Panc1 (cell line): ENCODE results near the gene RBM47. TPM values are rescaled to one million over a fixed set of nuclear protein-coding genes. Genes with fewer than 3 reads are reported as not detected.

ENCODE experiments used
- ATAC-seq: fragments of 200-7000 bp; cut with Tn5 transposase; 2 replicates; pipeline ENCODE4 v1.9.1; 2020; ENCODE audit warnings: mild to moderate bottlenecking, moderate library complexity
- BruUV-seq: library from RNA; stranded (reverse); fragments of 400-500 nt; replicated peaks from 2 replicates; lab custom pipeline; 2021; lab: Mats Ljungman, UMichigan
- CTCF ChIA-PET: fragments of 300-600 bp; sonication (Branson Sonifier 250); formaldehyde crosslinking; loops from one replicate; lab custom pipeline; 2022; ENCODE audit warnings: antibody characterized with exemption; lab: Charles Lee
- POLR2A ChIA-PET: fragments of 300-600 bp; sonication (Branson Sonifier 250); formaldehyde crosslinking; loops from one replicate; lab custom pipeline; 2022; ENCODE audit warnings: antibody characterized with exemption; lab: Charles Lee
- DNase-seq: peaks from one replicate; pipeline ENCODE4 v3.0.0-alpha.2; 2010; ENCODE audit warnings: low read depth, low spot score
- H3K27ac ChIP-seq: 2 replicates; pipeline ENCODE4 v1.5.1; 2011; ENCODE audit warnings: mild to moderate bottlenecking, low read length, inconsistent platforms
- H3K27me3 ChIP-seq: fragments of 200-500 bp; sonication (Bioruptor generic); 2 replicates; pipeline ENCODE4 v1.6.0; 2014; ENCODE audit warnings: low read length, inconsistent platforms; ENCODE audit not compliant: control insufficient read depth, insufficient read depth
- H3K36me3 ChIP-seq: fragments of 200-500 bp; sonication (Bioruptor generic); 2 replicates; pipeline ENCODE4 v1.5.1; 2014; ENCODE audit warnings: inconsistent platforms, mild to moderate bottlenecking, low read length, moderate library complexity; ENCODE audit not compliant: control insufficient read depth, insufficient read depth
- H3K4me1 ChIP-seq: 2 replicates; pipeline ENCODE4 v1.5.1; 2011; ENCODE audit warnings: inconsistent platforms, mild to moderate bottlenecking, low read length, moderate library complexity; ENCODE audit not compliant: control insufficient read depth, insufficient read depth
- H3K4me3 ChIP-seq, 2 experiments: 2 replicates each; pipeline ENCODE4 v1.5.1; 2011 to 2012; ENCODE audit warnings: low read depth in 2 of 2, low read length in 2 of 2, mild to moderate bottlenecking in 2 of 2, inconsistent platforms in 1 of 2, moderate library complexity in 1 of 2
- H3K9me3 ChIP-seq: fragments of 200-500 bp; sonication (Bioruptor generic); 2 replicates; pipeline ENCODE4 v1.5.1; 2014; ENCODE audit warnings: low read depth, mild to moderate bottlenecking, inconsistent platforms, low read length, moderate library complexity; ENCODE audit not compliant: control insufficient read depth, insufficient read depth
- CTCF ChIP-seq: fragments of 450-650 bp; IDR thresholded peaks from 2 replicates; pipeline ENCODE4 v1.5.1; 2017; ENCODE audit warnings: mild to moderate bottlenecking
- POLR2AphosphoS5 ChIP-seq: IDR thresholded peaks from 2 replicates; pipeline ENCODE4 v1.6.1; 2012; ENCODE audit warnings: mild to moderate bottlenecking, low read depth, low read length, moderate library complexity
- REST ChIP-seq, 2 experiments: IDR thresholded peaks; 2 replicates each; pipeline ENCODE4 v1.6.1; 2011 to 2012; ENCODE audit warnings: low read depth in 2 of 2, control low read depth in 1 of 2, low read length in 1 of 2, mild to moderate bottlenecking in 1 of 2, moderate library complexity in 1 of 2; ENCODE audit not compliant: insufficient read depth in 1 of 2
- SIN3A ChIP-seq: IDR thresholded peaks from 2 replicates; pipeline ENCODE4 v1.6.1; 2012; ENCODE audit warnings: low read depth, mild to moderate bottlenecking, low read length, moderate library complexity, borderline replicate concordance; ENCODE audit not compliant: insufficient read depth
- TCF7L2 ChIP-seq: IDR thresholded peaks from 2 replicates; pipeline ENCODE4 v1.6.1; 2011; ENCODE audit warnings: mild to moderate bottlenecking, low read depth, low read length, inconsistent platforms
- in situ Hi-C: cut with HindIII; loops from 2 replicates; pipeline ENCODE4 v1.10.0; 2016; ENCODE audit warnings: low sequenced_read_pairs, low pct_unique_long_range_greater_than_20kb
- intact Hi-C: fragments of 100-400 bp; cut with micrococcal nuclease; formaldehyde crosslinking; loops from one replicate; pipeline ENCODE4 v1.10.0; 2022; ENCODE audit not compliant: unreplicated experiment
- total RNA-seq: library from RNA; stranded (reverse); gene quantifications from one replicate; pipeline ENCODE4 v1.2.1, GENCODE V29; 2021; ENCODE audit not compliant: unreplicated experiment

The RBM47 gene
- total RNA-seq, 1 experiment from 2014 or later: 2.0 TPM

- Histone ChIP-seq H3K4me3 (no peak overlapping the region), H3K36me3 (no peaks in the 10 kb centered on the region), H3K9me3 (no peaks in the 10 kb centered on the region), H3K4me1 (peaks cover 4% of the 10 kb centered on the region; the same call in 1 of the 2 replicates), H3K27me3 (no peaks in the 10 kb centered on the region), H3K27ac (no peak overlapping the region)
- TF ChIP-seq CTCF: no peak
- no peak for TF ChIP-seq TCF7L2
- no peak for TF ChIP-seq SIN3A
- TF ChIP-seq POLR2AphosphoS5: no peak
- TF ChIP-seq REST (IDR thresholded peaks at IDR 0.05; ENCODE audit: insufficient read depth in 1 of 2, low read depth in 2 of 2, low read length in 1 of 2): no peak
- in situ Hi-C loops: no loop called here
- peak; percentile 58 for ATAC-seq
- no TSS peak for BruUV-seq
- no peak for DNase-seq
- CTCF ChIA-PET: interaction anchor here (0.6 kb wide), 1 partner anchor 122 kb away, joined by 4 read pairs; no protein-coding TSS in a partner anchor
- POLR2A ChIA-PET: no interaction called here
- intact Hi-C loops: no loop called here
Measured at GRCh38 chr4:40563401-40563800, 66.3 kb downstream of the RBM47 start.

- Histone ChIP-seq H3K4me3 (no peak overlapping the region), H3K36me3 (no peaks in the 10 kb centered on the region), H3K27me3 (no peaks in the 10 kb centered on the region), H3K27ac (no peak overlapping the region), H3K9me3 (no peaks in the 10 kb centered on the region), H3K4me1 (peaks cover 4% of the 10 kb centered on the region; the same call in 1 of the 2 replicates)
- ChIA-PET CTCF (no interaction called here), POLR2A (no interaction called here)
- no peak for ATAC-seq
- no peak for DNase-seq
- no TSS peak for BruUV-seq
- intact Hi-C loops (no loop called here), in situ Hi-C loops (no loop called here)
- TF ChIP-seq REST (IDR thresholded peaks at IDR 0.05; ENCODE audit: insufficient read depth in 1 of 2, low read depth in 2 of 2, low read length in 1 of 2) (no peak), SIN3A (no peak), POLR2AphosphoS5 (no peak), CTCF (no peak)
Measured at GRCh38 chr4:40562681-40563080, 67.0 kb downstream of the RBM47 start.
